Upper lobe of left lung (tissue), 4 donors: ENCODE data around the gene MXRA8.

ENCODE experiments used
- CTCF ChIP-seq, 6 experiments: fragments of 450-650 bp in 4 of 6; fragments of 200-600 bp in 2 of 6; sonication (generic) in 2 of 6; IDR thresholded peaks; one replicate each; pipeline ENCODE4 v1.5.1; 2016 to 2019; ENCODE audit warnings: antibody characterized with exemption in 6 of 6
- EP300 ChIP-seq, 4 donors: sonication (generic); formaldehyde crosslinking; IDR thresholded peaks; one replicate each; pipeline ENCODE4 v1.5.1; 2017; ENCODE audit warnings: antibody characterized with exemption in 4 of 4, control low read depth in 2 of 4

DNA sequence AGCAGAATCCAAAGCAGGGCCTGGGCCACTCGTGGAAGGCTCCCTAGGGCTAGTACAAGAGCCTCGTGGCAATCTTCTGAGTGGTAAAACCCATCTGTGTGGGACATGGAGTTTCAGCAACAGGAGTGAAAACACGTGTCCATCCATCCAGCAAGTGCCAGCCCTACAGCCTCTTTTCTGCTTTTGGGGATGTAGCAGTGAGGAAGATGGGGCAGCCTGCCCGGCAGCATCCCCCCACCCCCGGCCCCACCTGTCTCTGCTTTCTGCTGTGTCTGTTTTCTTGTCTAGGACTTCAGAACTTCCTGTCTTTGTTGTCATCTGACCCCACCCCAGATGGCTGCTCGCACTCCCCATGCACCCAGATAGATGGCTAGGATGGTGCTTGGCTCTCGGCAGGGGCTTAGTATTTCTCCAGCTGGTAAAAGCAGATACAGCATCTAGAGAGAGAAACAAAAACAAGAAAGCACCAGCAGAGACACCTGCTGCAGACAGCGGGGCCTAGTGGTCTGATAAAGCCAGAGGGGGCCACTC lies 32.2 kb downstream of the MXRA8 start:
- TF ChIP-seq CTCF (IDR thresholded peaks at IDR 0.05): no peak
- no peak for TF ChIP-seq EP300 (IDR thresholded peaks at IDR 0.05)
